ENCODE data around the gene PCDH9.

DNA sequence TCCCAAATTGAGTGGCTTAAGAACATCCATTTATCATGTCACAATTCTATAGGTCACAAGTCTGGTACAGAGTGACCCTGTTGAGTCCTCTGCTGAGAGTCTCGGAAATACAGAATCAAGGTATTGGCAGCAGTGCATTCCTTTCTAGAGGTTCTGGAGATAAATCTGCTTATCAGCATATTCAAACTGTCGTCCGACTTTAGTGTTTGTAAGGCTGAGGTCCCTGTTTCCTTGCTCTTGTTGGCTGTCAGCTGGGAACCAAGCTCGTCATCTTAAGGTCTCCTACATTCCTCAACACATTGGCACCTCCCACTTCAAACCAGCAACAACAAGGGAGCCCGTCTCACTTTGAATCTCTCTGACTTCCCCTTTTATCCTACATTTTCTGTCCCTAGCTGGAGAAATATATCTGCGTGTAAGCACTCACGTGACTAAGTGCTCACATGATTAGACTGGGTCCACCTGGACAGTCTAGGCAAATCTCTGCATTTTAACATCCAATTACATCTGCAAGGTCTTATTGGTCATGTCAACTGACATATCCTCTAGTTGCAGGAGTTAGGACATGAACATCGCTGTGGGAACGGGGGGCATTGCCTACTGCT is 886.8 kb downstream of the PCDH9 start:
- no peak for TF ChIP-seq AHR (CRISPR knock-in tag; IDR thresholded peaks at IDR 0.05)
- no peak for TF ChIP-seq CBX2 (IDR thresholded peaks at IDR 0.05; ENCODE audit: low read depth, low read length)
- no peak for TF ChIP-seq CBX2 (CRISPR knock-in tag; IDR thresholded peaks at IDR 0.05; ENCODE audit: low read depth)
- no peak for TF ChIP-seq ARID2 (CRISPR knock-in tag; IDR thresholded peaks at IDR 0.05; ENCODE audit: borderline replicate concordance)
- no peak for TF ChIP-seq ONECUT2 (CRISPR knock-in tag; IDR thresholded peaks at IDR 0.05)
- TF ChIP-seq, protein P1, sequence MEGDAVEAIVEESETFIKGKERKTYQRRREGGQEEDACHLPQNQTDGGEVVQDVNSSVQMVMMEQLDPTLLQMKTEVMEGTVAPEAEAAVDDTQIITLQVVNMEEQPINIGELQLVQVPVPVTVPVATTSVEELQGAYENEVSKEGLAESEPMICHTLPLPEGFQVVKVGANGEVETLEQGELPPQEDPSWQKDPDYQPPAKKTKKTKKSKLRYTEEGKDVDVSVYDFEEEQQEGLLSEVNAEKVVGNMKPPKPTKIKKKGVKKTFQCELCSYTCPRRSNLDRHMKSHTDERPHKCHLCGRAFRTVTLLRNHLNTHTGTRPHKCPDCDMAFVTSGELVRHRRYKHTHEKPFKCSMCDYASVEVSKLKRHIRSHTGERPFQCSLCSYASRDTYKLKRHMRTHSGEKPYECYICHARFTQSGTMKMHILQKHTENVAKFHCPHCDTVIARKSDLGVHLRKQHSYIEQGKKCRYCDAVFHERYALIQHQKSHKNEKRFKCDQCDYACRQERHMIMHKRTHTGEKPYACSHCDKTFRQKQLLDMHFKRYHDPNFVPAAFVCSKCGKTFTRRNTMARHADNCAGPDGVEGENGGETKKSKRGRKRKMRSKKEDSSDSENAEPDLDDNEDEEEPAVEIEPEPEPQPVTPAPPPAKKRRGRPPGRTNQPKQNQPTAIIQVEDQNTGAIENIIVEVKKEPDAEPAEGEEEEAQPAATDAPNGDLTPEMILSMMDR (CRISPR knock-in tag; IDR thresholded peaks at IDR 0.05) = no peak
- no peak for TF ChIP-seq EZH2 (conservative IDR thresholded peaks at IDR 0.05; ENCODE audit: low read depth, low read length)
- TF ChIP-seq, protein P2, sequence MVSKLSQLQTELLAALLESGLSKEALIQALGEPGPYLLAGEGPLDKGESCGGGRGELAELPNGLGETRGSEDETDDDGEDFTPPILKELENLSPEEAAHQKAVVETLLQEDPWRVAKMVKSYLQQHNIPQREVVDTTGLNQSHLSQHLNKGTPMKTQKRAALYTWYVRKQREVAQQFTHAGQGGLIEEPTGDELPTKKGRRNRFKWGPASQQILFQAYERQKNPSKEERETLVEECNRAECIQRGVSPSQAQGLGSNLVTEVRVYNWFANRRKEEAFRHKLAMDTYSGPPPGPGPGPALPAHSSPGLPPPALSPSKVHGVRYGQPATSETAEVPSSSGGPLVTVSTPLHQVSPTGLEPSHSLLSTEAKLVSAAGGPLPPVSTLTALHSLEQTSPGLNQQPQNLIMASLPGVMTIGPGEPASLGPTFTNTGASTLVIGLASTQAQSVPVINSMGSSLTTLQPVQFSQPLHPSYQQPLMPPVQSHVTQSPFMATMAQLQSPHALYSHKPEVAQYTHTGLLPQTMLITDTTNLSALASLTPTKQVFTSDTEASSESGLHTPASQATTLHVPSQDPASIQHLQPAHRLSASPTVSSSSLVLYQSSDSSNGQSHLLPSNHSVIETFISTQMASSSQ (IDR thresholded peaks at IDR 0.05; ENCODE audit: low read depth) = no peak
- TF ChIP-seq, protein P2 (CRISPR knock-in tag; IDR thresholded peaks at IDR 0.05; ENCODE audit: borderline replicate concordance) = no peak
- no peak for TF ChIP-seq BRCA1 (CRISPR knock-in tag; IDR thresholded peaks at IDR 0.05)
- no peak for TF ChIP-seq HDAC2 (CRISPR knock-in tag; IDR thresholded peaks at IDR 0.05)
- no peak for TF ChIP-seq ZNF224 (CRISPR knock-in tag; IDR thresholded peaks at IDR 0.05)
- TF ChIP-seq ZMYM2 (CRISPR knock-in tag; IDR thresholded peaks at IDR 0.05) = no peak
- TF ChIP-seq PBX3 (CRISPR knock-in tag; IDR thresholded peaks at IDR 0.05; ENCODE audit: borderline replicate concordance) = no peak
